HG03060 (cell line): Measurements from ENCODE around the gene ZBTB40.
A peak's percentile ranks its signal among the peaks of the same experiment; 100 is the strongest.

Experiments used
- ATAC-seq: cut with Tn5 transposase; IDR thresholded peaks from one replicate; pipeline ENCODE4 v1.9.1; 2021; ENCODE audit warnings: low read depth, moderate number of reproducible peaks; ENCODE audit not compliant: unreplicated experiment

The ZBTB40 gene, protein sequence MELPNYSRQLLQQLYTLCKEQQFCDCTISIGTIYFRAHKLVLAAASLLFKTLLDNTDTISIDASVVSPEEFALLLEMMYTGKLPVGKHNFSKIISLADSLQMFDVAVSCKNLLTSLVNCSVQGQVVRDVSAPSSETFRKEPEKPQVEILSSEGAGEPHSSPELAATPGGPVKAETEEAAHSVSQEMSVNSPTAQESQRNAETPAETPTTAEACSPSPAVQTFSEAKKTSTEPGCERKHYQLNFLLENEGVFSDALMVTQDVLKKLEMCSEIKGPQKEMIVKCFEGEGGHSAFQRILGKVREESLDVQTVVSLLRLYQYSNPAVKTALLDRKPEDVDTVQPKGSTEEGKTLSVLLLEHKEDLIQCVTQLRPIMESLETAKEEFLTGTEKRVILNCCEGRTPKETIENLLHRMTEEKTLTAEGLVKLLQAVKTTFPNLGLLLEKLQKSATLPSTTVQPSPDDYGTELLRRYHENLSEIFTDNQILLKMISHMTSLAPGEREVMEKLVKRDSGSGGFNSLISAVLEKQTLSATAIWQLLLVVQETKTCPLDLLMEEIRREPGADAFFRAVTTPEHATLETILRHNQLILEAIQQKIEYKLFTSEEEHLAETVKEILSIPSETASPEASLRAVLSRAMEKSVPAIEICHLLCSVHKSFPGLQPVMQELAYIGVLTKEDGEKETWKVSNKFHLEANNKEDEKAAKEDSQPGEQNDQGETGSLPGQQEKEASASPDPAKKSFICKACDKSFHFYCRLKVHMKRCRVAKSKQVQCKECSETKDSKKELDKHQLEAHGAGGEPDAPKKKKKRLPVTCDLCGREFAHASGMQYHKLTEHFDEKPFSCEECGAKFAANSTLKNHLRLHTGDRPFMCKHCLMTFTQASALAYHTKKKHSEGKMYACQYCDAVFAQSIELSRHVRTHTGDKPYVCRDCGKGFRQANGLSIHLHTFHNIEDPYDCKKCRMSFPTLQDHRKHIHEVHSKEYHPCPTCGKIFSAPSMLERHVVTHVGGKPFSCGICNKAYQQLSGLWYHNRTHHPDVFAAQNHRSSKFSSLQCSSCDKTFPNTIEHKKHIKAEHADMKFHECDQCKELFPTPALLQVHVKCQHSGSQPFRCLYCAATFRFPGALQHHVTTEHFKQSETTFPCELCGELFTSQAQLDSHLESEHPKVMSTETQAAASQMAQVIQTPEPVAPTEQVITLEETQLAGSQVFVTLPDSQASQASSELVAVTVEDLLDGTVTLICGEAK

GRCh38 chr1:22451702-22452480 is at the start of gene ZBTB40:
TSS of gene ZBTB40 (plus strand) at chr1:22451851. CDS start at chr1:22489949, 38,098 bp downstream.
- peak; percentile 69 for ATAC-seq

DNA sequence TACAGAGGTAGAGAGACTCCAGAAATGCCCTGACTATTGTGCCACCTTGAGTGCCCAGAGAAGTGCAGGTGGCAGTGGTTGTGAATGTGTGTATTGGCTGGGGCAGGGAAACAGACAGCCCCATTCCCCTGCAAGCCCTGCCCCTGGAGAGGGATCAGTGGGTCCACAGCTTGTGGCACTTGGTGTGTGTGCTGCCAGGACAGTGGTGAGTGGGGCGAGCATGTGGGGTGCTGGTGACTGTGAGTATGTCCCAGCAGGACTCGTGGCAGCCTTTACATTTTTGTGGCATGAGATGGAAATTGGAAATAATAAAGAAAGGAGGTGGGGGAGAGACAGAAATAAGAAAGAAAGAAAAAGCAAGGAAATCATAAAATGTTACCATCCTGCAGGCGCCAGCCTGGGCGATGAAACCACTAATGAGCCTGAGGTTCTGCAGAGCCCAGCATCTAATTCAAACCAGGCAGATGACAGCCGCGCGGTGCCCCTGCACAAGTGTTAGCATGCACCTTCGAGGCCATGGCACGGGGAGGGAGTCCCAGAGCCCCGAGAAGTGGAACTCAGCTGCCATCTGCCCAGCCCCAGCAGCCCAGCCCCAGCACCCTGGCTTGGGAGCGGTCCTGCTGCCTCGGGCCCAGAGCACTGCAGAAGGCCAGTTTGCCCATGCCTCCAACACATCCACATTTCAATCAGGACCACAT is 49.1 kb upstream of the ZBTB40 start:
- no peak for ATAC-seq

DNA sequence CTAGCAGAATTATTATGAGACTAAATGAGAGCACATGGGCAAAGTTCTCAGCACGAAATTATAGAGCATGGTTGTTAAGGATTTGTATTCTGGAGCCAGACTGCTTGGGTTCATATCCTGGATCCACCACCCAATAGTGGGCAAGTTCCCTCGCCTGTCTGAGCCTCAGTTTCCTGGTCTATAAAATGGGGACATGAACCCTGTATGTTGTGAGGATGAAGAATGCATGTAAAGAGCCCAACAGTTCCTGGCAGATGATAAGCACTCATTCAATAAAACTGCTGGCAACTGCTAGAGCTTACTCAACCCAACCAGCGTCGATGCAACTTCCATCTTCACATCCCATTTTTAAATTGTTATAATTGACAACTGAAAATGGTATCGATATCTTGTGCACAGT is 47.2 kb upstream of the ZBTB40 start:
- ATAC-seq = no peak

DNA sequence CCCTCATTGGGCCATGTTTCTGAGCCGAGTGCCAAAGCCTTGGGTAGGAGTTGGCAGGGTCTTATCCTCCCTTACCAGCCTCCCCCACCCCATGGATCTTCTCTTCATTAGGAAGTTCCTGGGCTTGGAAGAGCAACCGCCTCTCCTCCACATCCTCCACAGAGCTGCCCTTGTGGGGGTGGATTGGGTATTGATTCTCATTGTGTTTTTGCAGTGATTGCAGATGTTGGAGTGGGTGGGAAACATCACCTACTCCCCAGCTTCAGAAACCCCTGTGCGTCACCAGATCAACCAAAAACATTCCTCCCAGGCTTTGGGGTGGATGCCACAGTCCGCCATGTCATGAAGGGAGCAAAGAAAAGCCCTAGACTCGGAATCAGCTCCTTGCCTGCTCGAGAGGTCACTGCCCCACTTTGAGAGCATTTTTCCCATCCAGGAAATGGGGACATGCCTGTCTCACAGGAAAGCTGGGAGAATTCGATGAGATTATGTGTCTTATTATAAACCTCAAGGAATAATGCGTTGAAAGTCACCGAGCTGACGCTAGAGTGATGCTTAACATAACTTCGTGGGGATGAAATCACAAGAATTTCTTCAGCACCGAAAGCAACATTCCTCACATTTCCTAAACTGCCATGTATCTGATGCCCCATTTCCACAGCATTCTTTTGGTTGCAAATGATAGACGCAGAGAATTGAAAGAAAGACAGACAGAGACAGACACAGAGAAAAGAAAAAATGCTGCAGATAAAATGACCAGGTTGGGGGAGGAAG is 44.7 kb upstream of the ZBTB40 start:
- ATAC-seq = no peak

DNA sequence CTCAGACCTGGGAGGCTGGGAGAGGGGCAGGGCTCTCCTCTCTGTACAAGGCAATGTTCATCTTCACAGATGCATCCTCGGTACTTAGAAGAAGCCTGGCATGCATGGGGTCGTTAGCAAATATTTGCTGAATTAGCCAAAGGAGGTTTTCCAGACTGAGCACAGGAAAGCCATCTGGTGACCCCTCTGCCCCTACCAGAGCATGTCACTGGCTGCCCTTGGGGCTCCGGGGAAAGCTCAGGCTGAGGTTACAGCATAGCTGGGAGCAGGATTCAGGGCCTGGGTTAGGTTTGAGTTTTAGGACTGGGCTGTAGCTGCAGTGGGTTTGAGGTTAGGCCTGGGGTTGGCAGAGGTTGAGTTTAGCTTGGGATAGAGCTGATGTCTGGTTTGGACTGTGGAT is 43.4 kb upstream of the ZBTB40 start:
- no peak for ATAC-seq

GRCh38 chr1:22410401-22410800 is 41.2 kb upstream of the ZBTB40 start:
- ATAC-seq = no peak

DNA sequence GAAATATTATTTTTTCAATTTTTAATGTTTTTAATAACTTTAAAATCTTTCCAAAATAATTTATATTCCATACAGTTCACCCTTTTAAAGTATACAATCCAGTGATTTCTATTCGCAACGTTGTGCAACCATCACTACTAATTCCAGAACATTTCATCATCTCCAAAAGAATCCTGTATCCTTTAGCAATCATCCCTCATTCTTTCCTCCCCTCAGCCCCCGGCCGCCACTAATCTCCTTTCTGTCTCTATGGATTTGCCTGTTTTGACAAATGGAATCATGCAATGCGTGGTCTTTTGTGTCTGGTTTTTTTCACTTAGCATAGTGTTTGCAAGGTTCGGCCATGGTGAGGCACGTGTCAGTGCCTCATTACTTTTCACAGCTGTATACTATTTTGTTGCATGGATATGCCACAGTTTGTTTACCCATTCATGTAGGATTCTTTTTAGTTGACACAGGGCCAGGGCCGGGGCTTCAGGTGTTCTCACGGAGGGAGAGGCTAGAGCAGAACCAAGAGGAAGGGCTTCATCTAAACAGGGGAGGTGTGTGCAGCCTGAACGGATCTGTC is 40.6 kb upstream of the ZBTB40 start:
- no peak for ATAC-seq

DNA sequence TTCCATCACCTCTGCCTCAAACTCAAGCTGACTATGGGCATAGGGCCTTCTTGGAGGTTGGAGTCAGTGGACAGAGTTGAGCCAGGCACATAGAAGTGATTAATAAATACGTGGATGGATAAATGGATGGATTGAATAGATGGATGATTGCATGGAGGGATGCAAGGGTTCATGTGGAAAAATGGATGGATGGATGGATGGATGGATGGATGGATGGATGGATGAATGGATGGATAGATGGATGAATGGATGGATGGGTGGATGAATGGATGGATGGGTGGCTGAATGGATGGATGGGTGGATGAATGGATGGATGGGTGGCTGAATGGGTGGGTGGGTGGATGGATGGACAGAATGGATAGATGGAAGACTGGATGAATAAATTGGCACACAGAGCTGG is 40.1 kb upstream of the ZBTB40 start:
- ATAC-seq = no peak

DNA sequence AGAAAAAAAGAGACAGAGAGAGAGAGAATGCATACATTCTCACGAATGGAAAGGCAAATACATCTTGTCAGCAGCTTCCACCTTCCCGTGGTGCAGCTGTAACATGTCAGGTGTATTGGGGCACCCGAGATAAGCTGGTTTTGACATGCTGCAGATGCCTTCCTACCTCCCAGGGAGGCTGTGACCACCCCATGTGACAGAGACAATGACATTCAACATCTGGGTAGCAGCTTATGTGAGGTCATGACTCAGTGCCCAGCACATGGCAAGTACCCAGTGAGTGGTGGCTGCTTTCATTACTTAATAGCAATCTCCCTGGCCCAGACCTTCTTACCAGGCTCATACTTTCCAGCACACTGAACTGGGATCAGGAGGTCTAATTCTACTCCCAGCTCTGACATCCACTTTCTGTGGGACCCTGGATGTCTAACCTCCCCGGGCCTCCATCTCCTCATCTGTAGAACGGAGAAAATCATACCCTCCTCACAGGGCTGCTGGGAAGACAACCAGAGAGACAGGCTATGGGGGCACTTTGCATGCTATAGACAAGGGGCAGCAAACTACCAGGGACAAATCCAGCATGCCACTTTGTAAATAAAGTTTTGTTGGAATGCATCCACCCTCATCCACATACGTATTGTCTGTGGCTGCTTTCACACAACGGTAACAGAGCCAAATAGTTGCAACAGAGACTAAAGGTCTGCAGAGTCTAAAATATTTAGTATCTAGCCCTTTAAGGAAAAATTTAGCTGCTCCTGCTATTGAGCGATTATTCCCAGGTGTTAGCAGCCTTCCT is 38.5 kb upstream of the ZBTB40 start:
- ATAC-seq = no peak

DNA sequence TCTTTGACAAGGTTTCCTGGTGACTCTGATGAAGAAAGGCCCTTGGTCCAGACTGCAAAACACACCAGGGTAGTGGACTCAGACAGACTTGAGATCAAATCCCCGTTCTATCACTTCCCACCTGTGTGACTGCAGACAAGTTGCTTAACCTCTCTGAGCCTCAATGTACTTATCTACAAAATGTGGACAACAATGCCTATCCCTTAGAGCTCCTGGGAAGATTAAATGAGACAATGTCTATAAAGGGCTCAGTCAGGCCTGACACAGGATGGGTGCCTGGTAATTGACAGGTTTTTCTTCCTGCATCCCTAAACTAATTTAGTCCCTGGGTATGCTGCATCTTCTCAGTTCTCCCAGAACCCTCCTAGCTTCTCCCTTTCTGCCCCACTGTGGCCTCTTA is 37.9 kb upstream of the ZBTB40 start:
- ATAC-seq = no peak

DNA sequence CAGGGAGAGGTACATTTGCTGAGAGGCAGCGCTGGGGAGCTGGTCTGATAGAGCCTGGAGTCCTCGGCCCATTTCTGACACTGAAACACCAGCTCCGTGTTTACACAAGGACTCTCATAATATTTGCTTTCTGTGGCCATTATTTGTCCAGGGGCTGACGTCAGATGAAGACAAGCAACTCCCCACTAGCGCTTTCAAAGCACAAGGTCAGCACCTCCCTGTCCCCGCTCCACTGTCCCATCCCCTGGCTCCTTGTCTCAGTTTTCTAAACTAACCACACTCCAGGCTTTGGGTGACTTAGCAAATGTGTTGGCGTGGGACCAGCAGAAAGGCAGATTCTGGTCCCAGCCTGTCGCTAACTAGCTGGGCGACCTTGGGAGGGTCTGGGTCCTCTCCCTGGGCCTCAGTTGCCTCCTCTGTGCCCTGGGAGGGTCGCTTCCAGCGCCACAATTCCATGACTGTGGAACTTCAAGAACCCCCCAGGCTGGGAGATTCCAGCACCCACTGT is 37.4 kb upstream of the ZBTB40 start:
- no peak for ATAC-seq

GRCh38 chr1:22415489-22415888 is 36.2 kb upstream of the ZBTB40 start:
- no peak for ATAC-seq

- ATAC-seq = no peak
Measured at GRCh38 chr1:22416555-22417454, 34.8 kb upstream of the ZBTB40 start.

DNA sequence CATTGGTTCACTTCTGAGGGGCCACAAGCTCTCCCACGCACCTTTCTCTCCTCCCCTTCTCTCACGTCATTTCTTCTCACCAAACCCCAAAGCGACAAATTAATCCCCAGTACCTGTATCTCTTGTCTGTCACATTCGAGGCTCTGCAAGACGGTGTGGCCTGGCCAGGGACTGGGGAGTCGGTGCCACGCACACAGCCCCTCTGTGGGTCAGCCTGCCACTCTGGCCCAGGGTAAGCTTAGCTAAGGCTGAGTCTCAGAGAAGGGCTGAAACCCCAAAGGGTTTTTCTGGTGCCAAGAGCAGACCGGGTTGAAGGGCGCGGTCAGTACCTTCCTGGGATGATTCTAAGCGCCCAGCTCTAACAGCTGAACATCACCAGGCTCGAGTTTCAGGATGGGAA is 34.2 kb upstream of the ZBTB40 start:
- ATAC-seq = no peak

GRCh38 chr1:22418312-22418711 is 33.3 kb upstream of the ZBTB40 start:
- ATAC-seq = no peak

- ATAC-seq = no peak
Measured at GRCh38 chr1:22418933-22419382, 32.7 kb upstream of the ZBTB40 start.
